DMS 273 (cell line): ENCODE results near the gene HES1.

Experiments used
- DNase-seq: peaks from one replicate; lab custom pipeline; 2025; ENCODE audit not compliant: unreplicated experiment; lab: John Stamatoyannopoulos, UW

The HES1 gene

DNA sequence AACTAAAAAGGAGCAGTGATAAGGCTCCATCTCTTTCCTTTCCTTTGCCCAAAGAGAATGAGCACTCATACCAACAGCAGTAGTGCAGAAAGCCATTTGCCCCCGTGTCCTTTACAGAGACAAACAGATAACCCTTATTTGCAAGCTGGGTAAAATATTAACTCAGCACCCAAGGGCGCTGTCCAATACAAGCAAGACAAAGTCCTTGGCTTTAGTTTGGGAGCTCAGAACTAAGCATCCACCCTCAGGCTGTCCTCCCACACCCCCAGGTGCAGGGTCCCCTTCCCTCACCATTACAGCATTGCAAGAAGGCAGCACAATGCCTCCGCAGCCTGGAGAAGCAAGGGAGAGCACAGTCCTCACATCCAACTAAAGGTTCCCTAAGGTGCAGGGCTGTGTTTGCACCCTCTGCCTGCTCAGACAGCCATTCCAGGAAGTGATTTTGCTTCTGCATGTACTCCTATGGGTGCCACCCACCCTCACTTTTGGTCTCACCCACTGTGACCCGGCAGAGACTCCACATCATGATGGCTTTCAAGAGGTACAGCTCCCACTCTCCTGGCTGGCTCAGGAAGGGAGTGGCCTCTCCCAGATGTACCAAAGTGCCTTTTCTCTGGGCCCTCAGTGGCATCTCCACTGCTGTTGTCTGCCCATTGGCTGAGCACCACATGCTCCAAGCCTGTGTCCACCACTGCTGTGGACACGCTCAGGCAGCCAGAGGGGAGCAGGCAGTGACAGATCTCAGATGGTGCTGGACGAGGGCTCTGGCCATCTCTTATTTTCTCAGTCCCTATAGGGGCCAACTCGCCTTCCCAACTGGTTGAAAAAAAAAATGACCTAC is 34.1 kb upstream of the HES1 start:
- DNase-seq: no peak

DNA sequence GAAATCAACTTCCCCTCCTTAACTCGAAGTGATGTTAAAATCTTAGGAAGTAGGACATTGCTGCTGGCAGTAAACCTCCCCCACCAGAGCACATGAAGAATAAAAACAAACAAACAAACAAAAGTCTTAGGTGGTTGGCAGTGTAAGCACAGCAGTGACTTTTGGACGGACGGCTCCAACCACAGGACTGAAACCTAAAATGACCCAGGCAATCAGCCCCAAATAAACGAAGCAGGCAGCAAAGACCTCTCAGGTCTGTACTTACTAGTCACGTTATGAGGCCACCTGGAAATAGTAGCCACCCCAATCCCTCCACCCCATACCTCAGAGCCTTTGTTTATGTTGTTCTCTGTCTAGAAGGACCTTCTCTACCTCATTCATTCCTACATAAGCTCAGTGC is 33.5 kb upstream of the HES1 start:
- DNase-seq: no peak

DNA sequence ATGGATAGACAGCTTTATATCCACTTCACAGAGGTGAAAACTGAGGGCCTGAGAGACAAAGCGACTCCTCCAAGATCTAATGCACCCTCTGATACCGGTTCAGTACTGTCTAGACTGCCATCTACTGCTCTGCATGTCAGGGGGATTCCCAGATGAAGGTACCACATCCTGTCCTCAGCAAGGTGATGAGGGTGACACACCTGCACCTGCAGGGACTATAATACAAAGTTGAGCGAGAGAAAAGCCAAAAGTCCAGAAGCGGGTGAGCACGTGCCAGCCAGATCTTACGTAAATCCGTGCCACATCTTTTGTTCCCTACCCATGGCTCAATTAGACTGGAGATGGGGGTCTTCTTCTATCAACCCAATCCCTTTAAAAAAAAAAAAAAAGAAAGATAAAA is 32.4 kb upstream of the HES1 start:
- no peak for DNase-seq

DNA sequence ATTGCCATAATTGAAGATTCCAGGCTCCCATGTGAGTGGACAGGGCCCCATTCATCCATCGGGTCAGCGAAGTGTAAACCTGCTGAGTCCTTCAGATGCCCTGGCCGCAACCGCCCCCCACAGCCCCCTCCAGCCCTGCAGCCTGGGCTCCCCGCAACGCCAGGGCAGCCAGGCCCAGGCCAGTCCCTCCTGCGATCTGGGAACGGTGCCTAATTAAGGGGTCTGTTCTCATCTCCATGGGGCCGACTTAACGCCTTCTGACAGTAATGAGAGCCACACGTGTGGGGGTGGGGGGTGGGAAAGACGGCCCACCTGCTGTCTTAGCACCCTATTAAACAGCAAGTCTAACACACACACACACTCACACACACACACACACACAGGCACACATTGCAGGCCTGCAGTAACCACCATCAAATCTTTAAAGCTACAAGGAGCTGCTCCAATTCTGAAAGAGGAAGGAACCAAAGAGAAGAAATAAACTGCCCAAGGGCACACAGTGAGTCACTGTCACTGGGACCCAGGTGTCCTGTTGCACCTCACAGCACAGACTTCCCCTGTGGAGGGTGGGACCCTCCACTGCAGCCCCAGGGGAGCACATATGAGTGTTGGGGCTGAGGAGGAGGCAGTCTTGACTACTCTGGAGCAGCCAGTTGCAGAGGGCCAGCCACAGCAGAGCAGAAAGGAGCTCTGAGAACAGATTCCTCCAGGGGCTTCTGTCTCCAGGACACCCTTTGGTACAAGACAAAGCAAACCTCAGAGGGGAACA is 31.8 kb upstream of the HES1 start:
- no peak for DNase-seq

DNA sequence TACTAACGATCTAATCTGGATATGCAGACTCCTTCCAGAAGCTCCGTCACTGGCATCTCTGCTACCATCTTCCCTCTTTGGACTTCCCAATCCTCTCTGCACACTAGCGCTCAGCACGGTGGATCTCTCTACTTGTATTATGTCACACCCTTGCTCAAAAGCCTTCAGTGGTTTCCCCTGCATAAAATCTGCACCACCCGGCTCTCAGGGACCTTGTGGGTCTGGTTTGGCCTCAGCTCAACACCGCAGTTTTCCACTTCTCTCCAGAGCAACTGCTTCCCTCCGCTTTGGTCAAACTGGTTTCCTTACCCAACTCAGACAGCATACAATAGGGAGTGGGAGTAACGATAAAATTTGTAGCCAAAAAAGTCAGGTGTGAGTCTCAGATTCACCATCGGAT is 30.7 kb upstream of the HES1 start:
- DNase-seq: no peak

DNA sequence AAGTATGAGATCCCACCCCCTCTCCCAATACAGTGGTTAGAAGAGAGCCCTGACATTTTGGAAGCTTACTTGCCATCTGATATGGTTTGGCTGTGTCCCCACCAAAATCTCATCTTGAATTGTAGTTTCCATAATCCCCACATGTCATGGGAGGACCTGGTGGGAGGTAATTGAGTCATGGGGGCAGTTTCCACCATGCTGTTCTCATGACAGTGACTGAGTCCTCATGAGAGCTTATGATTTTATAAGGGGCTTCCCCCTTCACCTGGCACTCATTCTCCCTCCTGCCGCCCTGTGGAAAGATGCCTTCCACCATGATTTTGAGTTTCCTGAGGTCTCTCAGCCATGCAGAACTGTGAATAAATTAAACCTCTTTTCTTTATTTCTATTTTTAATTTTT is 28.8 kb upstream of the HES1 start:
- no peak for DNase-seq

DNA sequence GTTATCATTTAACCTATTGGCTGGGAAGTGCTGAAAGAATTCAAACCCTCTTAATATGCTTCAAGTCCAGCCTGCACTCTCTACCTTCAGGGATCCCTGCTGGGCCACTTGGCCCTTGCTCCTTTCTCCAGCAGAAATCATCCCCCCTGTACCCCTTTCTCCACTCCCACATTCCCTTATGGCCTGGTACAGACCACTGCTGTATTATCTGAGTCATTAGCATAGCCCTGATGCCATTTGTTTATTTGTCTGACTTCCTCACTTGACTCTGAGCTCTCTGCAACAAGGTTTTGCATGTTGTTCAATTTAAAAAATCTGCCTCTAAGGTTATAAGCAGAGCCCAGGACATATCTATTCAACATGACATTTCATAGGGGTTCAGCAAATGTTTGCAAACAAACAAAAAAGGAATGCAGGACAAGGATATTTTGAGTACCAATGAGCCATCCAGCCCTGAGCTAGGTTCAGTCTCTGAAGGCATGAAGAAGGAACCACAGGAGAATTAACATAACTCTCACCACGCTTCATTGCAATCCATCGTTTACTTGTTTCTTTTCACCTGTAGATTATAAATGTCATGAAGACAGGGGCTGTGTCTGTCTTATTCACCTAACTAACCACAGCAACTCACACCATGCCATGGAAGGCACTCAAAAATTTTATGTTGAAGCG is 26.6 kb upstream of the HES1 start:
- no peak for DNase-seq

DNA sequence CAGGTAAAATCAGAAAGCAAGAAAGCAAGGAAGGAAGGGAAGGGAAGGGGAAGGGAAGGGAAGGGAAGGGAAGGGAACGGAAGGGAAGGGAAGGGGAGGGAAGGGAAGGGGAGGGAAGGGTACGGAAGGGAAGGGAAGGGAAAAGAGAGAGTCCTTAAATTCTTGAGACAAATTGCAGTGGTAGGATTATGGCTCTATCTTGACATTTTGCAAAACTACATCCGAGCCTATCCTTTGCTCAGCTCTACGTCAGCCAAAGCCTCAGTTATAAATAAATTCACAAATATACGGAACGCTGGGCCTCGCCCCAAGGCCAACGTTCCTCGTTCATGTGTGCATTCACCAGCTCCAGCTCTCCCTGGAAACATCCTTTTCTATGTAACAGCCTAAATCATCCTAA is 25.5 kb upstream of the HES1 start:
- DNase-seq: no peak

DNA sequence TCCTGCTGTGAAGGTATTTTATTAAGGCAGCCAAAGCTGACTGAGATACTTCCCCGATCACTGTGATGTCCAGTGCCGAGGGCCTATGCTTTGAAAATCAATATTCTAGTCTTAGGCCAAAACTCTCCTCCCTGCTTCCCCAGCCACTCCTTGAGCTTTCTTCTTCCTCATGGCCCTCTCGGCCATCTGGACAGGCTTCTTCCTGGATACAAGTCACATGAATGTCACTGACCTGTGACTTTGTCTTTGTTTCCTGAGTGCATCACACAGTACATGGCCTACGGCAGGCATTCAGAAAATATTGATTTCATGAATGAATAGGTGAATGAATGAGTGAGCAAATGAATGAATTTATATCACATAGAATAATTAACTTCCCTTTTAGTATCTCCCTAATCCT is 24.6 kb upstream of the HES1 start:
- DNase-seq: no peak

DNA sequence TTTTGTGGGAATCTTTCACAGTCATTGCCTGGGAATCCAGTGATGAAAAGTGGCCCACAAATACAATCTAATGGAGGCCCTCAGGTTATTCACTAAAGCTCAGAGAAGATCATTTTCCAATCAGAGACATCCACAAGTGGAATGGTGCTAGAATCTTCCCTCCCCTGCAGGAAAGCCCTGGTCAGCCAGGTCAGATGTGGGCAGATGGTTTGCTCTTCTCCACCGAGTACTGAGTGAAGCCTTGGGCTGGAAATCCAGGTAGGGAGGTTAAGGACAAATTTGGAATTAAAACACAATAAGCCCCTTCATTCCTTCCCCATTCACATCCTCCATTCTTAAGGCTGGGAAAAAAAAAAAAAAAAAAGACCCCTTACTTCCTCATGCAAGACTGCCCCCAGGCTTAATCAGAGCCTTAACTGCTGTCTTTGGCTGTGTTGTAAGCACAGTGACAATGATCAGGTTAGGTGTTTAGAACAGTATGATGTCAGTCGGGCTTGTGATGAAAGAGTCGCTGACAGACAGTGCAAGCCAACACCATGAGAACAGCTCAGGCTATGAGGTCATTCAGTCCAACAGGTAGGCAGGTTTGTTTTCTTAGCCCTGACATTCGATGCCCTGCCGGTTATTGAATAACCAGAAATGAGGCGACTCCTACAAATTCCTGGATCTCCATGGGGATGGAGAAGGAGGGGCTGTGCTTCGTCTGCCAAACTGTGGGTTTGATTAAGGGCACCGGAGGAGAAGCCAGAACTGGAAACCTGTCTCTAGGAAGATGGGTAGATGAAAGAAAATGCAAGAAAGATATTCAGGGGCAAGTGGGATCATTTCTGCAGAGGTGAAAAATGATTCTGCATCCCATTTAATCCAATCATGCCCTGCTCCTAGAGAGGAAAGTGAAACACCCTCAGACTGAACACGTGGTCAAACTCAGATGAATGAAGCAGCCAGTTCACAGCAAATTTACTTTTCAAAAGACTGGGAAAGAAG is 23.5 kb upstream of the HES1 start:
- peak; percentile 45 for DNase-seq

DNA sequence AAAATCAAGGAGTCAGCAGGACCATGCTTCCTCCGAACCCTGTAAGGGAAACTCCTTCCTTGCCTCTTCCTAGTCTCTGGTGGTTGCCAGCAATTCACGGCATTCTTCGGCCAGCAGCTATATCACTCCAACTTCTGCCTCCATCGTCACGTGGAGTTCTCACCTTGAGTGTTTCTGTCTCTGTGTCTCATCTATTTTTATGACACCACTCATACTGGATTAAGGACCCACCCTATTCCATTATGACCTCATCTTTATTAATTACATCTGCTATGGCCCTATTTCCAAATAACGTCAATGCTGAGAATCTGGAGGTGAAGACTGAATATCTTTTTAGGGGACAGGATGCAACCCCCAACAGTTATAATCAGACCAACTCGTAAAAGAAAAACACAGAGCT is 21.8 kb upstream of the HES1 start:
- DNase-seq: no peak

DNA sequence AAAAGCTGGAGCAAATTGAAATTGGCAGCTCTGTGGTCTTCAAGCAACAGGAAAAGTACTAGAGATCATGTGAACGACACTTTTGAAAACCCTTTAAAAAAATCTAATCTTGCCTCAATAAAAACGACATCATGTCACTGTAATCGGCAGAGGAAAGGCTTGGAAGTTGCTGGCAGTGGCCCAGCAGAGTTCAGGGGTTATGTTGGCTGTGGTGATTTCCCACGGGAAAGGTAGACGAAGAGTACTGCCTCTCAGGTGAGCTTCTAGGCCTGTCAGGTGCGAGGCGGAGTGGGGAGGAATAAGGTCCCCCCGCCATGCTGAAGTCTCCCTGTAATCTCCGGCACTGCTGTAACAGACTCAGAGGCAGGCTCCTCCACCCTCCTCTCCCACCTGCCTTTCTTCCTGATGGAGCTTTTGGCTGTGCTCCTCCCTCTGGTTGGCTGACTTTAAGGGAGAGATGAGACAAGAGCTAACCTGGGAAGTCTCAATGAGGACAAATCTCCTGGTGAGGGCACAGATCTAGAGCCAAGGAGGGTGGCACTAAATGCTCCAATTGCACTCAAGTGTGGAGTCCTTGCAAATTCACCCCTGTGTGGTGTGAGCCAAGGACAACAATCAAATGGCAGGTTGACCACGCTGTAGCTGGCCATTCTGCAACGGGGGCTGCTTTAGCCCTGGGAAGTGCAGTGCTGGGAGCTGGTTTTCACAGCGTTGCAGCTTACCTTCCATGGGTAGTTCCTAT is 18.7 kb upstream of the HES1 start:
- no peak for DNase-seq

DNA sequence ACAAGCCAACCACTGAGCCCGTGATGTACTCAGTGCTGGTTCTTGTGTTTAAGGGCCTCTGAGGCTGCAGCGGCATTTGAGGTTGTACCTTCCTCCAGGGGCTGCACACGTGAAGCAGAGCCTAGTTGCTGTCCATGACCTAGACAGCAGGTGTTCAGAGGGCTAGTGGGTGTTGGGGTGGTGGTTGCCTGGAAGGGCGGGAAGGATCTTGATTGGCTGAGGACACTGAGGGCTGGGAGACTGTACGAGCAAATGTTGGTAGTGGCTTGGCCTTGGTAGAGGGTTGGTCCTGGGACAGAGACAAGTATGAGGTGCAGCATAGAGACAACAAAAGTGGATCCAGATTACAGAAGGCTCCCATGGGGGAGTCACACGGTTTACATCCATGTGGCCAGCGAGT is 17.0 kb upstream of the HES1 start:
- no peak for DNase-seq

DNA sequence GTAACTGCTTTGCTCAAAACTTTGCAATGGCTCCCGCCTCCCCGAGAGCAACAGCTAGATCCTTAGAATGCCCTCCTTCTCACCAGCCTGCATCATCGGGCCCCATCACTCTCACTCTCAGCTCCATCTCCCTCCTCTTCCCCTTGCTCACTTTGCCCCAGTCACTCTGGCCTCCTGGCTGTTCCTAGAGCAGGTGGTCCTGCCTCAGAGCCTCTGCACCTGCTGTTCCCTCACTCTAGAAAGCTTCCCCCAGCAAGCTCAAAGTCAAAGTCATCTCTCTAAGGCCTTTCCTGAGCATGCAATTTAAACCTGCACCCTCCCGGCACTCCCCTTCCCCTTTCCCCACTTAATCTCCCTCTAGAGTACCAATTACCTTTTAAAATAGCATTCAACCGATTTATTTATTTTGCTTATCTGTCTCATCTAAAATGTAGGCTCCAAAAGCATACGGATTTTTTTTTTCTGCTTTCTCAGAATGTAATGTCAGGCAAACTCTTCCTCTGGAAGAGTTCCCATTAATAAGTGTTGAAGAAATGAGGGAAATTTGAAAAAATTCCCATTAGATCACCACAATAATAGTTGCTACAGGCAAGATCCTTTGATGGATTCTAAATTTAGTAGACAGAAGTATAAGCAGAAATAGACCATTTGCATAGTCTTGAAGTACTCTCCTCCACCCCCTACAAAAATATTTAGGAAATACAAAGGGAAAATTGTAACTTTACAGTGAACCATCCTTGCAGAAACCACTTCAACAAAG is 15.9 kb upstream of the HES1 start:
- DNase-seq: no peak

DNA sequence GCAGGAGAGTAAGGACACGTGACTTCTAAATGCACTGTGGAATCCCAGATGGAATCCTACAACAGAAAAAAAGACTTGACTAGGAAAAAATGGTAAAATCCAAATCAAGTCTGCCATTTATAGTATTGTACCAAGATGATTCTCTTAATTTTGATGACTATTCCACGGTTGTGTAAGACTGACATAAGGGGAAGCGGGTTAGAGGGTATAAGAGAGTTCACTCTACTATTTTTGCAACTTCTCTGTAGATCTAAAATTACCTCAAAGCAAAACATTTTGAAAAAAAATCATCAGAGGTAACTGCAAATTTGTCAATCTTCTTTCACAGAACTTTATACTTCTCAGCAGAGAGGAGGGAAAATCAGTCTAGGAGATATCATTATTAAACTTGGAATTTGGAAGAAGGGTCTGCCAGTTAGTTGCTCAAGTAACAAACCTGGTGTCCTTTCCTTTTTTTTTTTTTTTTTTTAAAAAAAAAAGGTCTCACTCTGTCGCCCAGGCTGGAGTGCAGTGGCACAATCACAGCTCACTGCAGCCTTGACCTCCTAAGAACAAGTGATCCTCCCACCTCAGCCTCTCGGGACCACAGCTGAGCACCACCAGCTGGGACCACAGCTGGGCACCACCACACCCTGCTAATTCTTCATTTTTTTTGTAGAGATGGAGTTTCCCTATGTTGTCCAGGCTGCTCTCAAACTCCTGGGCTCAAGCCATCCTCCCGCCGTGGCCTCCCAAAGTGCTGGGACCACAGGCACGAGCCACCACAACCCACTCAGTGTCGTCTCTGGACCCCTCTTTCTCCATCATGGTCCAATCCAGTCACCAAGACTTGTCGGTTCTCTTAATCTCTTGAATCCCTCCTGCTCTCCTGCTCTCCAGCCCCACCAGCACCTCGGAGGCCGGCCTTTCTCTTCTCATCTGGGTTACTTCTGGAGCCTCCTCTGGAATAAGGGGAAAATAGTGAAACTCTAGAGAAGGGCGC is 14.9 kb upstream of the HES1 start:
- DNase-seq: no peak

DNA sequence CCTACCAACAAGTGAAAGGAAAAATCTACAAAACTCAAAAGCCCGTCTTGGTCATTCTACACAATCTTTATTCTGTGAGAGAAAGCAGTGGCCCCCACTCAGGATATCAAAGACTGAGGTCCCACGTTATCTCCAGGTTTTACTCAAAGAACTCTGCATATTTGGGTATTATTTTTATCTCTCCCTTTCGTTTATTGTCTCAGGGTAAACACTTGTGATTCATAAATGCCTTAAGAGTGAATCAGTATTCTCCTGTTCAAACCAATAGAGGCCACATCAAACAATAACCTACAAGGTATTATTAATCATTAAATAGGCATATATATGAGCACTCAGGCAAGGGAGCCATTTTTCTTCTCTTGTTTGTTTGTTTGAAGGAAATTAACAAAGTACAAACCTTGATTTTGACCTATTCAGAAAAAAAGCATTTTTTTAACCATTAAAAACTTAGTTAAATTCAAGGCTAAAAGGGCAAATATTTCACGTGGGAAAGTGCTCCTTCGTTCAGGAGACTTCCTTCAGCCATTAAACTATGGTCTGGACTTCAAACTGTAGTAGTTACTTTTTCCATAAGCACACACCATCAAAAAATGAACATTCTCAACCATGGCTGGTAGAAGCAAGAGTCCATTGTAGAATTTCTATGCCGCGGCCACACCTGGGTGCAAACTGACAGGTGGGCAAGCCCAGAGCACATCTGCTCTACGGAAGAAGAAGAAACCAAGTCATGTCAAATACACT is 13.9 kb upstream of the HES1 start:
- DNase-seq: no peak

DNA sequence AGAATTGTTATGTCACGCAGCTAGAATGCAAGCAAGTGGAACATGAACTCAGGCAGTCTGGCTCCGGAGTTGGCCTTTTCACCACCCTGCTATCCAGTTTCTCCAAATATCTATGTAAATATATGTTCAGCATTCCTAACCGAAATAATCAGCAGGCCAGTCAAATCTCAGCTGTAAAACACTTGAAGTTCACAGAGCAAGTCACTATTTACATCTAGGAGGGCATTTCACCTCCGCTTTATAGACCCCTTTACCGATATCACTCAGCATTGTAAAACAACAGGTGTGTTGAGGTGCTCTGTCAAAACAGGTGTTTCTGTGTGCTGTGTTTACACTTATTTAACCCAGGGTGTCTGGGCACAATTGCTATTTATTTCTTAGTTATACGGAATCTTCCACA is 12.2 kb upstream of the HES1 start:
- no peak for DNase-seq

DNA sequence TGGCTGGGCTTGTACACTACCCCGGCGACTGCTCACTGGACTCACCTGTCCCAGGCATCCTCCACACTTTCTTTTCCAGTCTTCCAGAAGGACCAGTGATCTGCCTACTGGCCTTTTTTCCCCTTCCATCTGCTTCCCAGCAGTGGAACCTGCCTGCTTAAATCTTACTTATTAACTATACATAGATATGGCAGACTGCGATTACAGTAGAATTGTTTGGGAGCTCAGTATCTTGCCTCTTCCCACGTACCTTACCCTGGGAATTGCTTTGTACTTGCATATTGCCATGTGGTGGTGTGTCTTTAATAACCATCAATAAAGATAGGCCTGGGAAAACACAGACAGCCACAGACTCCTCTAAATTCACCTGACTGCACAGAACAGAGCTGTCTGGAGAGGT is 11.8 kb upstream of the HES1 start:
- DNase-seq: no peak
